HCT116 (cell line): Measurements from ENCODE around the gene MRPL49. TPM values are rescaled to one million over a fixed set of nuclear protein-coding genes. Genes with fewer than 3 reads are reported as not detected.

ENCODE experiments used
- ATAC-seq: fragments of 200-7000 bp; cut with Tn5 transposase; 2 replicates; pipeline ENCODE4 v1.9.1; 2020; ENCODE audit warnings: mild to moderate bottlenecking, moderate library complexity
- BruUV-seq: library from RNA; stranded (reverse); fragments of 400-500 nt; replicated peaks from 2 replicates; lab custom pipeline; 2021; lab: Mats Ljungman, UMichigan
- CTCF ChIA-PET: fragments of 300-600 bp; sonication (Branson Sonifier 250); formaldehyde crosslinking; loops from one replicate; lab custom pipeline; 2021; ENCODE audit warnings: antibody characterized with exemption; lab: Charles Lee
- POLR2A ChIA-PET: fragments of 300-600, 350-600 bp; sonication (Branson Sonifier 250); formaldehyde crosslinking; loops from one replicate; lab custom pipeline; 2021; ENCODE audit warnings: antibody characterized with exemption; lab: Charles Lee
- RAD21 ChIA-PET, 2 experiments: fragments of 300-600 bp; sonication (Branson Sonifier 250); formaldehyde crosslinking; loops; one replicate each; lab custom pipeline; 2023; ENCODE audit warnings: low total read pairs in 2 of 2; ENCODE audit not compliant: uncharacterized antibody in 2 of 2, unreplicated experiment in 2 of 2, low non-redundant PET in 1 of 2; lab: Charles Lee
- DNase-seq: peaks from one replicate; pipeline ENCODE4 v3.0.0-alpha.2; 2010; ENCODE audit warnings: low read depth, low spot score
- H2AFZ ChIP-seq: fragments of 200-600 bp; shearing (Covaris generic), sonication (generic); 2 replicates; pipeline ENCODE4 v1.6.1; 2017; ENCODE audit warnings: low read depth, mixed run types, mixed read lengths, antibody characterized with exemption, low read length; ENCODE audit not compliant: poor library complexity, severe bottlenecking
- H3K27ac ChIP-seq: 2 replicates; pipeline ENCODE4 v1.5.1; 2012; ENCODE audit warnings: low read depth, low read length
- H3K27me3 ChIP-seq: fragments of 200-600 bp; sonication (generic); 2 replicates; pipeline ENCODE4 v1.6.1; 2016; ENCODE audit warnings: mixed run types, low read length, mixed read lengths; ENCODE audit not compliant: insufficient read depth
- H3K36me3 ChIP-seq, 2 experiments: fragments of 200-500 bp in 1 of 2; fragments of 200-600 bp in 1 of 2; sonication (Bioruptor generic) in 1 of 2; sonication (generic) in 1 of 2; 2 replicates each; pipeline versions ENCODE4 v1.5.1 to v1.6.1; 2014 to 2016; ENCODE audit warnings: low read length in 2 of 2, inconsistent platforms in 1 of 2, mixed read lengths in 1 of 2, mixed run types in 1 of 2; ENCODE audit not compliant: insufficient read depth in 2 of 2, control insufficient read depth in 1 of 2
- H3K4me1 ChIP-seq, 2 experiments: fragments of 200-600 bp in 1 of 2; sonication (generic) in 1 of 2; 2 replicates each; pipeline versions ENCODE4 v1.5.1 to v1.6.1; 2012 to 2017; ENCODE audit warnings: low read length in 2 of 2, inconsistent platforms in 1 of 2, mild to moderate bottlenecking in 1 of 2, mixed read lengths in 1 of 2, mixed run types in 1 of 2, moderate library complexity in 1 of 2; ENCODE audit not compliant: insufficient read depth in 2 of 2, control insufficient read depth in 1 of 2
- H3K4me2 ChIP-seq: fragments of 200-600 bp; sonication (generic); 2 replicates; pipeline ENCODE4 v1.6.1; 2017; ENCODE audit warnings: mixed run types, low read length, mixed read lengths
- H3K4me3 ChIP-seq, 2 experiments: fragments of 200-600 bp in 1 of 2; sonication (generic) in 1 of 2; replicated peaks in 1 of 2; 2 replicates each; pipeline ENCODE4 v1.5.1; 2011 to 2016; ENCODE audit warnings: low read length in 2 of 2, control low read depth in 1 of 2, low read depth in 1 of 2, mild to moderate bottlenecking in 1 of 2, mixed read lengths in 1 of 2, mixed run types in 1 of 2
- H3K79me2 ChIP-seq: fragments of 200-600 bp; sonication (generic); 2 replicates; pipeline ENCODE4 v1.6.1; 2017; ENCODE audit warnings: mild to moderate bottlenecking, mixed run types, low read length, moderate library complexity, mixed read lengths; ENCODE audit not compliant: insufficient read depth
- H3K9ac ChIP-seq: fragments of 200-600 bp; sonication (generic); 2 replicates; pipeline ENCODE4 v1.6.1; 2016; ENCODE audit warnings: low read length, mixed read lengths
- H3K9me2 ChIP-seq: fragments of 200-600 bp; sonication (generic), shearing (Covaris generic); 2 replicates; pipeline ENCODE4 v1.6.1; 2017; ENCODE audit warnings: mixed run types, mild to moderate bottlenecking, moderate library complexity; ENCODE audit not compliant: insufficient read depth
- H3K9me3 ChIP-seq, 2 experiments: fragments of 200-500 bp in 1 of 2; fragments of 200-600 bp in 1 of 2; sonication (Bioruptor generic) in 1 of 2; sonication (generic) in 1 of 2; 2 replicates each; pipeline ENCODE4 v1.6.1; 2014 to 2017; ENCODE audit warnings: low read length in 2 of 2, mixed read lengths in 2 of 2, inconsistent platforms in 1 of 2, low read depth in 1 of 2, mild to moderate bottlenecking in 1 of 2, mixed run types in 1 of 2, moderate library complexity in 1 of 2; ENCODE audit not compliant: control insufficient read depth in 1 of 2, insufficient read depth in 1 of 2
- H4K20me1 ChIP-seq: fragments of 200-600 bp; sonication (generic), shearing (Covaris generic); 2 replicates; pipeline ENCODE4 v1.6.1; 2017; ENCODE audit warnings: mixed run types, mild to moderate bottlenecking, moderate library complexity; ENCODE audit not compliant: insufficient read depth
- CTCF ChIP-seq, 3 experiments: fragments of 200-600 bp in 1 of 3; sonication (generic) in 1 of 3; IDR thresholded peaks in 2 of 3; conservative IDR thresholded peaks in 1 of 3; 2 replicates each; pipeline ENCODE4 v1.5.1; 2012 to 2017; ENCODE audit warnings: low read depth in 2 of 3, low read length in 2 of 3, antibody characterized with exemption in 1 of 3, borderline replicate concordance in 1 of 3, control low read depth in 1 of 3, mild to moderate bottlenecking in 1 of 3, mixed read lengths in 1 of 3, mixed run types in 1 of 3, moderate library complexity in 1 of 3; ENCODE audit not compliant: insufficient read depth in 1 of 3
- EGR1 ChIP-seq: IDR thresholded peaks from 2 replicates; pipeline ENCODE4 v1.6.1; 2012; ENCODE audit warnings: low read depth
- EZH2phosphoT487 ChIP-seq: fragments of 200-600 bp; IDR thresholded peaks from 2 replicates; pipeline ENCODE4 v1.6.1; 2018; ENCODE audit warnings: antibody characterized with exemption, borderline replicate concordance
- MAX ChIP-seq: IDR thresholded peaks from 2 replicates; pipeline ENCODE4 v1.6.1; 2012
- POLR2A ChIP-seq: IDR thresholded peaks from 2 replicates; pipeline ENCODE4 v1.7.0; 2011; ENCODE audit warnings: borderline replicate concordance; ENCODE audit not compliant: insufficient read depth, insufficient read length; ENCODE audit errors: extremely low read depth
- POLR2AphosphoS5 ChIP-seq: IDR thresholded peaks from 2 replicates; pipeline ENCODE4 v1.6.1; 2011; ENCODE audit warnings: mild to moderate bottlenecking, low read depth, low read length, moderate library complexity
- intact Hi-C: fragments of 100-400 bp; cut with micrococcal nuclease; formaldehyde crosslinking; loops from 2 replicates; pipeline ENCODE4 v1.10.0; 2022
- total RNA-seq: library from RNA; stranded (reverse); gene quantifications from one replicate; pipeline ENCODE4 v1.2.1, GENCODE V29; 2021; ENCODE audit not compliant: unreplicated experiment

Gene MRPL49
- total RNA-seq, 1 experiment from 2014 or later: 77.5 TPM

- TF ChIP-seq CTCF (IDR thresholded peaks at IDR 0.05 in 2 of 3, conservative IDR thresholded peaks at IDR 0.05 in 1 of 3; ENCODE audit: borderline replicate concordance in 1 of 3, insufficient read depth in 1 of 3, low read depth in 2 of 3, low read length in 2 of 3): no peak
- TF ChIP-seq MAX: no peak
- peak; percentile 26 for TF ChIP-seq POLR2A
- TF ChIP-seq EGR1: no peak
- TF ChIP-seq, all 23 proteins: peak for 6
These were observed 12.3 kb downstream of the MRPL49 start, which contains the start of gene SYVN1 (continued) for GRCh38 chr11:65134240-65134951.

- intact Hi-C loops: loop anchor here (2.0 kb wide), 1 partner anchor 46 kb away; the partner anchor contains the start of gene CAPN1
- peaks cover 27% of the 10 kb centered on the region for H3K79me2 ChIP-seq
- RAD21 ChIA-PET: interaction anchor here (0.6 to 1.1 kb wide), 3 partner anchors 13 to 46 kb away, joined by 3 to 4 read pairs (median 3); partner anchors contain the start of genes CAPN1 (in 1 of the 2), FAU (in 1 of the 2) and MRPL49 (in 1 of the 2)
- H3K9ac ChIP-seq: peak overlapping the region; percentile 89
- H3K4me3 ChIP-seq: peak overlapping the region; percentile 81 to 98
- ATAC-seq (peak; percentile 88), DNase-seq (peak; percentile 95)
- no peaks in the 10 kb centered on the region for H3K9me2 ChIP-seq
- TF ChIP-seq POLR2A (peak; percentile 83), EZH2phosphoT487 (no peak), POLR2AphosphoS5 (peak; percentile 97)
- no peaks in the 10 kb centered on the region for H3K9me3 ChIP-seq
- H3K27me3 ChIP-seq: no peaks in the 10 kb centered on the region
- no peaks in the 10 kb centered on the region for H4K20me1 ChIP-seq
- H3K4me1 ChIP-seq: peaks cover 9 to 28% of the 10 kb centered on the region in 2 experiments; a peak in 3 of 4 replicates
- peak overlapping the region; percentile 89 for H3K27ac ChIP-seq
- CTCF ChIA-PET: interaction anchor here (1.2 to 2.6 kb wide), 6 partner anchors 9 to 46 kb away, joined by 3 to 9 read pairs (median 5); partner anchors contain the start of genes TM7SF2 and ZNHIT2
- H3K36me3 ChIP-seq: peaks cover 13 to 22% of the 10 kb centered on the region in 2 experiments; a peak in 2 of 4 replicates
- POLR2A ChIA-PET: interaction anchor here (0.6 to 4.1 kb wide), 19 partner anchors 9 to 331 kb away, joined by 3 to 52 read pairs (median 4); partner anchors contain the start of genes CAPN1, FAU, MRPL49 and NEAT1
- no peak overlapping the region for H2AFZ ChIP-seq
- BruUV-seq: TSS peak; percentile 84
- peak overlapping the region; percentile 95 for H3K4me2 ChIP-seq
These were observed 13.0 kb downstream of the MRPL49 start for GRCh38 chr11:65134952-65135632.
